ENCODE measurements around the gene PTPN14. TPM values are rescaled to one million over a fixed set of nuclear protein-coding genes. Genes with fewer than 3 reads are reported as not detected.

The PTPN14 gene
- total RNA-seq, 1 experiment from 2014 or later, result 209 TPM

- Histone ChIP-seq H3K4me3 (ENCODE audit: low read depth in 2 of 2, low read length in 2 of 2) (no peak overlapping the region), H3K27me3 (ENCODE audit: control insufficient read depth, insufficient read depth, low read length) (no peaks in the 10 kb centered on the region), H3K27ac (ENCODE audit: low read length) (no peak overlapping the region), H3K9me3 (ENCODE audit: control insufficient read depth, insufficient read depth, low read depth, low read length) (no peaks in the 10 kb centered on the region), H3K4me1 (ENCODE audit: control insufficient read depth, insufficient read depth, low read length) (no peaks in the 10 kb centered on the region; the same call in 1 of the 2 replicates), H3K36me3 (ENCODE audit: control insufficient read depth, insufficient read depth, low read length) (peaks cover 41% of the 10 kb centered on the region)
- CTCF ChIA-PET, result no interaction called here
- in situ Hi-C loops (cut with HindIII; ENCODE audit: low pct_unique_long_range_greater_than_20kb, low sequenced_read_pairs), result no loop called here
- ATAC-seq (no peak), DNase-seq (ENCODE audit: low read depth, low spot score) (no peak)
- POLR2A ChIA-PET, result no interaction called here
- intact Hi-C loops (cut with micrococcal nuclease; ENCODE audit: unreplicated experiment), result no loop called here
- BruUV-seq (replicated peaks), result no TSS peak
- TF ChIP-seq TCF7L2 (IDR thresholded peaks at IDR 0.05; ENCODE audit: low read depth, low read length) (no peak), POLR2AphosphoS5 (IDR thresholded peaks at IDR 0.05; ENCODE audit: low read depth, low read length) (no peak)
These were observed 198.6 kb downstream of the PTPN14 start for GRCh38 chr1:214352838-214353237.

GRCh38 chr1:214351551-214352277 is 199.7 kb downstream of the PTPN14 start:
- intact Hi-C loops (cut with micrococcal nuclease; ENCODE audit: unreplicated experiment) (no loop called here), in situ Hi-C loops (cut with HindIII; ENCODE audit: low pct_unique_long_range_greater_than_20kb, low sequenced_read_pairs) (no loop called here)
- no TSS peak for BruUV-seq (replicated peaks)
- TF ChIP-seq SIN3A (IDR thresholded peaks at IDR 0.05; ENCODE audit: borderline replicate concordance, insufficient read depth, low read depth, low read length) (no peak), TCF7L2 (IDR thresholded peaks at IDR 0.05; ENCODE audit: low read depth, low read length) (no peak), POLR2AphosphoS5 (IDR thresholded peaks at IDR 0.05; ENCODE audit: low read depth, low read length) (no peak), REST (IDR thresholded peaks at IDR 0.05; ENCODE audit: insufficient read depth in 1 of 2, low read depth in 2 of 2, low read length in 1 of 2) (no peak), CTCF (IDR thresholded peaks at IDR 0.05) (no peak)
- Histone ChIP-seq H3K27ac (ENCODE audit: low read length) (no peak overlapping the region), H3K9me3 (ENCODE audit: control insufficient read depth, insufficient read depth, low read depth, low read length) (no peaks in the 10 kb centered on the region), H3K27me3 (ENCODE audit: control insufficient read depth, insufficient read depth, low read length) (no peaks in the 10 kb centered on the region), H3K4me3 (ENCODE audit: low read depth in 2 of 2, low read length in 2 of 2) (no peak overlapping the region), H3K36me3 (ENCODE audit: control insufficient read depth, insufficient read depth, low read length) (peaks cover 39% of the 10 kb centered on the region), H3K4me1 (ENCODE audit: control insufficient read depth, insufficient read depth, low read length) (no peaks in the 10 kb centered on the region; the same call in 1 of the 2 replicates)
- ChIA-PET CTCF (interaction anchor here (0.6 kb wide), 1 partner anchor 97 kb away, joined by 5 read pairs; no protein-coding TSS in a partner anchor), POLR2A (no interaction called here)
- no peak for DNase-seq (ENCODE audit: low read depth, low spot score)
- ATAC-seq, result no peak

- DNase-seq (ENCODE audit: low read depth, low spot score), result no peak
- ChIA-PET CTCF (interaction anchor here (0.5 to 0.7 kb wide), 4 partner anchors 18 to 278 kb away, joined by 3 to 7 read pairs (median 4); no protein-coding TSS in a partner anchor), POLR2A (no interaction called here)
- intact Hi-C loops (cut with micrococcal nuclease; ENCODE audit: unreplicated experiment) (no loop called here), in situ Hi-C loops (cut with HindIII; ENCODE audit: low pct_unique_long_range_greater_than_20kb, low sequenced_read_pairs) (no loop called here)
- TF ChIP-seq SIN3A (IDR thresholded peaks at IDR 0.05; ENCODE audit: borderline replicate concordance, insufficient read depth, low read depth, low read length) (no peak), REST (IDR thresholded peaks at IDR 0.05; ENCODE audit: insufficient read depth in 1 of 2, low read depth in 2 of 2, low read length in 1 of 2) (no peak), POLR2AphosphoS5 (IDR thresholded peaks at IDR 0.05; ENCODE audit: low read depth, low read length) (no peak)
- H3K36me3 ChIP-seq (ENCODE audit: control insufficient read depth, insufficient read depth, low read length), result peaks cover 30% of the 10 kb centered on the region
- no peak overlapping the region for H3K4me3 ChIP-seq (ENCODE audit: low read depth in 2 of 2, low read length in 2 of 2)
- H3K27ac ChIP-seq (ENCODE audit: low read length), result no peak overlapping the region
- no peaks in the 10 kb centered on the region; the same call in 1 of the 2 replicates for H3K4me1 ChIP-seq (ENCODE audit: control insufficient read depth, insufficient read depth, low read length)
- BruUV-seq (replicated peaks), result TSS peak; percentile 7
- H3K9me3 ChIP-seq (ENCODE audit: control insufficient read depth, insufficient read depth, low read depth, low read length), result no peaks in the 10 kb centered on the region
- no peak for ATAC-seq
- H3K27me3 ChIP-seq (ENCODE audit: control insufficient read depth, insufficient read depth, low read length), result no peaks in the 10 kb centered on the region
These were observed 201.6 kb downstream of the PTPN14 start for GRCh38 chr1:214349781-214350180.

All from Panc1 (cell line).